GM18498 (cell line): ENCODE data around the gene GUCY1A2.
"Not testable (repeated sequence)": the region's sequence is repeated elsewhere in the genome, so short reads cannot be mapped to it uniquely, and the experiment has no call there.

Experiments used
- ATAC-seq: cut with Tn5 transposase; IDR thresholded peaks from one replicate; pipeline ENCODE4 v1.9.1; 2021; ENCODE audit warnings: mild to moderate bottlenecking, moderate library complexity; ENCODE audit not compliant: unreplicated experiment

GUCY1A2 gene

DNA sequence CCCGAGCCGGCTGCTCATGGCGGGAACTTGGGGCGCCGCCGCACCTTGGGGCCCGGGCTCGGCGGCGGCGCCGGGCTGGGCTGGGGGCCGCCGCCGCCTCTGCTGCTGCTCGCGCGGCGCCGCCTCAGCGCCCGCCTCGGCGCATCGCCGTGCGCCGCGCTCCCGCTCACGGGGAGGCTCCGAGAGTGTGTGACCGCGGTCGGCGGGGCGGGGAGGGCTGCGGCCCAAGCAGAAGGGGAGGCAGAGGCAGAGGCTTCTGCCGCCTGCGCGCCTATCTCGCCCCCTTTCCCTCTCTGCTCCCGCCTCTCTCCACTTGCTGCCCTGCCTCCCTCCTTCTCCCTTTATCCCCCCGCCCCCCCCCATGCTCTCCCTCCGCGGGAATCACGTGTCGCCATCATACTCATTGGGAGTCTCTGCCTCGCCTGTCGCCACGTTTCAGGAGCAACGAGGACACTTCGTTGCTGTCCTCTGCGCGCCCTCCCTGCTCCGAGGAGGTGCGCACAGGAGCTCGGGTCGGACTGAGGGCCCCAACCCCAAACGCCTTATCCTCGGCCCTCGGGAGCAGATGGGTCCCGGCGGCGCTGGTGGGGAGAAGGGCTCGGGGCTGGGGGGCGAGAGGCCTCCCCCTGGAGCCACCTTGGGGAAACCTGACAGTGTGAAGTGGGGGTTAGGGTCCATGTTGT, at the start of gene GUCY1A2:
Gene GUCY1A2, minus strand, starts transcription at position 258 of the 683 bp plus-strand sequence. CDS start 421 bp downstream, outside the sequence.
- ATAC-seq: peak; percentile 48

DNA sequence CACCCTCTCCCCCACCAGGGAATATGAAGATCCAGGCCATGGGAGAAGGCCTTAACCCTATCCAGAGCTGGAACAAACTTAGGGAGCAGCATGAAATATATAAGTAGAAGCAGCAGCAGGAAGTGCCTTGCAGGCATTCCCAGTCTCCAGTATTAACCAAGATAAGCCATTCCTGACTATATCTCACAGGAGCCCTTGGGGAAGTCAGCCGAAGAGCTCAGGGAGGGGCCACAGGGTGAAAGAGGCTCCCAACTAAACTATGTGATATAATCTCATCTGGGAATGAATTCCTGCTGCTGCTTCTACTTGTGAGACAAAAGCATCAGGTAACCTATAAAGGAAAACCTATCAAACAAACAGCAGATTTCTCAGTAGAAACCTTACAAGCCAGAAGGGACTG, 36.1 kb upstream of the GUCY1A2 start:
- ATAC-seq: no peak

DNA sequence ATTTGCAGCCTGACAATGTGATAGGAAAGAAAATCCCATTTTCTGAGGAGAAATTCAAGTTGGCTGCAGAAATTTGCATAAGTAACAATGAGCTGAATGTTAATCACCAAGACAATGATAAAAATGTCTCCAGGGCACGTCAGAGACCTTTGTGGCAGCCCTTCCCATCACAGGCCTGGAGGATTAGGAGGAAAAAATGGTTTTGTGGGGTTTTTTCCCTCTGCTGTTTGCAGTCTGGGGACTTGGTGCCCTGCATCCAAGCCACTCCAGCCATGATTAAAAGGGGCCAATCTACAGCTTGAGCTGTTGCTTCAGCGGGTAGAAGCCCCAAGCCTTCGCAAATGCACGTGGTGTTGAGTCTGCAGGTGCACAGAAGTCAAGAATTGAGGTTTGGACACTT, 33.1 kb upstream of the GUCY1A2 start:
- ATAC-seq: not testable (repeated sequence)

GRCh38 chr11:107050899-107051298, 32.6 kb upstream of the GUCY1A2 start:
- not testable (repeated sequence) for ATAC-seq

DNA sequence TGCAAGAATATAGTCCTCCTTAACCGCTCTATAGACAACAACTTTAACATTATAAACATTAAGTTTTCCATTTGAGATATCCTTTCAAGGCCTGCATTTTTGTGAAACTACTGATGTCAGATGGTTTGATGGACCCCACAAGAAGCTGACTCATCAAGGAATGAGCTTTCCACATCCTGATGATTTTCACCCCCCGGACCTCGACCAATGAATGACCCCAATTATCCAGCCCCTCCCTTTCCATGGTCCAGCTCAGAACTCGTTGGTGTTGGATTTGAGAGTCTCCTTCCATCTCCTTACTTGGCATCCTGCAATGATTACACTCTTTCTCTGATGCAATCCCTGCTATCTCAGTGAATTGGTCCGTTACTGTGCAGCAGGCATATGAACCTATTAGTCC, 31.8 kb upstream of the GUCY1A2 start:
- no peak for ATAC-seq

DNA sequence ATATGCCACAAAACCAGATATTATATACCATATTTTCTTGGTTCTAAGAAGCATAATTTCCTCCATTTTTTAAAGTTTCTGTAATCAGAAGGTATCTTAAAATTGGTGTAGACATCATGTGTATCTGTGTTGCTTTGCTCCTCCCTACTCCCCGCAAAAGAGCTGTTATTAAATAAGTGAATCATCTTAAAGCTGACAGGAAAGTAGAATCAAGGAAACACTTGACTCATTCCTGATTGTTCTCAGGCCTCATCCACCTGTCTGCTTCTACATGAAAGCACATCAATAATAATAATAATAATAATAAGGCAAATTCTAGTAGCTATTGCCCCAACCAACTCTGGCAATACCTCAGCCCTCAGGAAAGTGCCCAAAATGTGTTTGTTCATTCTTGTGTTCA, 26.2 kb upstream of the GUCY1A2 start:
- ATAC-seq: no peak

GRCh38 chr11:107043242-107044006, 25.1 kb upstream of the GUCY1A2 start:
- peak; percentile 73 for ATAC-seq

DNA sequence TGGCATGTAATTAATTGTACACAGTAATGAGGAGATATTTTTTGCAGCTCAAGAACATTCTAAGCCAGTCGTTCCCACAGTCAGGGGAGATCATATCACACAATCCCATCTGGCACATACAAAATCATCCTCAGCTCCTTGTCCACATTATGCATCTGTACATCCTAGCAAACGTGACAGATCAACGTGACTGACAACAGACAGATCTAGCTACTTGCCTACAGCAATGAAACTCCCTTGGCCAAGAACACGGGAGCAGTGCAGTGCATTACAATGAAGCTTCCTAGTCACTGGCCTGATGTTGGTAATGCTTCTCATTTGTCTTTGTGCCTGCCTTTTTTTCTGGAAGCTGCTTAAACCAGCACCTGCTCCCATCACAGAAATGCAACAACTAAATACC, 24.5 kb upstream of the GUCY1A2 start:
- ATAC-seq: no peak

DNA sequence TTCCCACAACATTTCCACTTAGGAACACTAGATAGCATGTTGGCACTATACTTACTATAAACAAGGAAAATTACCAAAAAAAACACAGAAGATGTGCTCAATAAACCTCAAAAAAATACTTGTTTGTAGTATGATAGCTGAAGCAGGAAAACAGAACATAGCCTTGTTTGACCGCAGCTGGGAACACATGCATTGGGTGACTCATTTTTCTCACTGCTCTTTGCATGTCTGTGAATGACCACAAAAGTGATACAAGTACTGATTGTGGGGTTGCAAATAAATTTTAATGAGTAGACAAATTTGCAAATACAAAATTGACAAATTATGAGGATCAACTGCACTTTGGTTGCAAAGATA, 22.8 kb upstream of the GUCY1A2 start:
- ATAC-seq: no peak

DNA sequence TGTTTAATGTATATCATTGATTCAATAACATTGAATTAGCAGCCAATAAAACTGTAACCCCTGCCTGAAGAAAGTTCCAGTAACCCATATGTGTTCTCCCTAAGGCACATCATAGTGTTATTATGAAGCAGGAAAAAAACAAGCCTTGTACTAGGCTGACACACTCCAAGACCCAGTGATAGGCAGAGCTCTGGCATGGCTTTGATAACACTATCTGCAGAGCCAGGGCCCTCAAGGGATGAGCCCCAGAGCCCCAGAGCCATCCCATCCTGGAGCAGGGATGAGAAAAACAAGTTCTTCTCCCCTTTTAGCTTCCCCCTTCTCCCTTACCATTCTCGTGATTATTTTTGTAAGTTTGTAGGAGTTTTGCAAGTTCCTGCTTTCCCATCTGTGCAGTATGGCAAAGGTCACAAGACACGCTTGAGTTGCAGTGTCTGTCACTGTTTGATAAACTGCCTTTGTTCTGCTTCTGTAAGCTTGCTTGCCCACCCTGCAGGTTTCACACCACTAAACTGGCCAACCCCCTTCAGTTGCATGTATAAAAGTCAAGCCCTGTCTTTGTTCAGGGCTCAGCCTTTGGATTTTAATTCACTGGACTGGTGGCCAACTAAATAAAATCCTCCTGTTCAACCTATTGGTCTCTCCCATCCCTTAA, 22.3 kb upstream of the GUCY1A2 start:
- no peak for ATAC-seq

DNA sequence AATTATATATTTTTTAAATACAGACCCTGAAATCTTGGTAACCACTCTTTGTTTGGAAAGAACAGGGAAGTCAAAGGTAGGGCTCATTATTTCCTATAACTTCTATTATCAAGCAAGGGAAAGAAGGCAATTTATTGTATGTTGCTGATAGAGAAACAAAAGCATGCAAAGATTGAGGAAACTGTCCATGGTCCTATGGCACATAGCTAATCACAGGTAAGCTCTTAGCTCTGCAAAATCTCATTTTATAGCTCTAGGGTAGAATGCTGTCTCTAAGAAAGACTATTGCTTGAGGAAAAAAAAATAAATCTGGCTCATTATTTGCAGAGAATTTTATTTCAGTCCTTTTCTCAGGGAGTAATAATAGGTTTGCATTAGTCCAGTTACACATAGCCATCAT, 7.4 kb upstream of the GUCY1A2 start:
- no peak for ATAC-seq

DNA sequence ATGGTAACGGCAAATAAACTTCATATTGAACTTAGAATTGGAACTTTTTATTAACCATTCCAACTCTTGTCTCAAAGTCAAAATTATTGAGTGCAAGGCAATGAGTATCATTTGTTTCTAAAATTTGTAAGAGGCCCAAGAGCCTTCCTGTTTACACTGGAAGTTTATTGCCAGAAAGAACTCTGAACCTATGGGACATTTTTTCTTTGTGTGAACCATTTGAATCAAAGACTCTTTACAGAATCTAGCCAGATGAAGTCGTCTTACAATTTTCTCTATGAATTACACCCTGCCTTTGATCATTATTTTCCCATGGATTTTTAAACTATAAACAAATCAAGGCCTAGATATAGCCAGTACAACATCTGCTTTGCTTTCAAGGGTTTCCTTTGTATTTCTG, 2.3 kb upstream of the GUCY1A2 start:
- ATAC-seq: no peak

DNA sequence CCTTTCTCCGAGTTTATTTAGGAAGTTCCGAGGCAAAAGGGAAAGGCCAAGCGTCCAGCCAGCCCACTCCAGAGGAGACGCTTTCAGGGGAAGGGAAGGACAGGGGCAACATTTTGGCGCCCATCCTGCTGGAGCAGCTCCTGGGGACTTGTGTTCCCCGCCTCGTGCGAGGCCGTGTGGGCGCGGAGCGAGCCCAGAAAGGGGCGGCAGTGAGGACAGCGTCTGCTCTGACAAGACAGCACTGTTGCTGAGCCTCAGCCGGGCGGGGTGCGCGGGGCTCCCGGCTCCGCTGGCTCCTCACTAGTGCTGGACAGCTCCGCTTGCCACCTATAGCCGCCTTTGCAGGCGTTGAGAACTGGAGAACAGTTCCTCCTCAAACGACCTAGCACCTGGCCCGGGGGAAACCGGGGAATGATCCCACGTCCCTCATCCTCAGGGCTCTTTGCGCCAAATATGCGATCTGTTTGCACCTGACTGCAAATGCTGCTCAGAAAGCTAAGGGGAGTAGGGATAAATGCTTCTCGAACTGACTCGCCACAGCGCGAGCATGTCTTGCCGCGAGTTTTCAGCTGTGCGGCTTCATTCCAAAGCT, 722 bp upstream of the GUCY1A2 start:
- no peak for ATAC-seq

DNA sequence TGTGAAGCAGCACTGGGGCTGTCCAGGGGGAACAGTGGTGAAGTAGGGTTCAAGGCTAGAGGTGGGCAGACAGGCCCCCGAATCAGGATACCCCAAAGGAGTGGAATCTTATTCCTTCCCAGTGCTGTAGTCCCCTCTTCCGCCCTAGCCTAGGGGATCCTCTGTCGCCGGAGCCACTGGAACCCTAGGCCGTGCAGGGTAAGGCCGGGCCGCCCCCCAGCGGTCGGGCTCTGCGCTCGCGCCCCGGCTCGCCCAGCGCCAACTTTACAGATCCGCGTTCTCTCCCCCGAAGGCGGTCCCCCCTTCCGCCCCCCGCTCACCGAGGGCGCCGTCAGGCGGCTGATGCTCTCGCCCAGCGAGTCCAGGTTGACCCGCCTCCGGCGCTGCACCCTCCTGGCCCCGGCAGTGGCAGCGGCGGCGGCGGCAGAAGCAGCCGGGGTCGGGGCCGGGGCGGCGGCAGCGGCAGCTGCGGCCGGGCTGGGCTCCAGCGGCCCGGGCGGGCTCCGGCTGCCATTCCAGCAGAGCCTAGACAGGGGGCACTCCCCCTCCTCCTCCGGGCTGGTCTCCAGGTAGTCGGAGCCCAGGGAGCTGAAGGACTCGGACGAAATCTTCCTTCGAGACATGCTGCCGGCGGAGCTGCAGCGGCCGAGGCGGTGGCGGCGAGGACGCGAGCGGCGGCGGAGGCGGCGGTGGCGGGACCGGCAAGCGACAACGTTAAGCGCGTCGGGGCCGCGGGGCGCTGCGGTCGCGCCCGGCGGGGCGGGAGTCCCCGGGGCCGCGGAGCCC, 650 bp downstream of the GUCY1A2 start:
- ATAC-seq: peak; percentile 63

DNA sequence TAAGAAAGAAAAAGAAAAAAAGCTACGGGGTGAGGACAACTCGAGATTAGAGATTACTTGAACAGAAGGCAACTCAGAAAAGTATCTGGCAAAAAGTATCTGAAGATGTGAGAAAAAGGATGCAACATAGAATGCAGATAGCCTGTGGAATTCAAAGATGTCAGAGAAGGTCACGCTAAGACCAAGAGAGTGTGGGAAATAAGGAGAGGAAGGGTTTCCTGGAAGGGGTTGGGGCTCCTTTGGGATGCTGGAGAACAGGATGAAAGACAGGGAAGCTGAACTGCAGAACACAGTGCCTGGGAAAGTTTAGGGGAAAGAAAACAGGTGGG, 1.2 kb downstream of the GUCY1A2 start:
- no peak for ATAC-seq

DNA sequence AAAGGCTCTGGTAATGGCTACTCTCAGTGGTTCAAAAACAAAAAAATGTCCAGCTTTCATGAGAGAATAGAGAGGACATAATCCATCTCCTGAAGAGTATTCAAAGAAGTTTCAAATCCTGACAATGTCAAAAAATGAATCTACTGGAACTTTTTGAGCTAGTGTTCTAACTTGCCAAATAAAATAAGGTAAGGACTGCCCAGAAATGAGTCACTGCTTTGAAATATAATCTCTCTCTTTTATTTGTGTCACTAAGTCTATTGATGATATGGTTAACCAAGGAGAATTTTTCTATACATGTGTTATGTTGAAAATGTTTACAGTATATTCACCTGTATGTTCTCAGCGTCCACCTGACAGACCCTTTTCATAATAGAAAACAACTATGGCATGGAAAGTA, 3.4 kb downstream of the GUCY1A2 start:
- ATAC-seq: no peak

DNA sequence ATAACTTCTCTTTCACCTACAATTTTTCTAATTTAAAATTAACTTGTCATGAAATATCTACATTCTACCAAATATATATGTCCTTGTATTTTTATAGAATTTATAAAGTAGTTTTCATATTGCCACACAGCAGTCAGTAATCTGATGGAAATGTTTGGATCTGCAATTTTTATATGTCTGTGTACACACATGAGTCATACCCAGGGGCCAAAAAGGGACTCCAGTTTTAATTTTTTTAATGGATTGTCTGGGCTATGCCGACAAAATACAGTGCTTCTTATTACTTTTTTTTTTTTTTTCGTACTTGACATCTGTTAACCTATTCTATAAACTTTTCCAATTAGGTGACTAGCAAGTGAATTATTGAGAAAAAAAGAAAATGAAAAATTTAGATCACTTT, 6.3 kb downstream of the GUCY1A2 start:
- no peak for ATAC-seq

GRCh38 chr11:107009190-107009589, 9.1 kb downstream of the GUCY1A2 start:
- no peak for ATAC-seq

DNA sequence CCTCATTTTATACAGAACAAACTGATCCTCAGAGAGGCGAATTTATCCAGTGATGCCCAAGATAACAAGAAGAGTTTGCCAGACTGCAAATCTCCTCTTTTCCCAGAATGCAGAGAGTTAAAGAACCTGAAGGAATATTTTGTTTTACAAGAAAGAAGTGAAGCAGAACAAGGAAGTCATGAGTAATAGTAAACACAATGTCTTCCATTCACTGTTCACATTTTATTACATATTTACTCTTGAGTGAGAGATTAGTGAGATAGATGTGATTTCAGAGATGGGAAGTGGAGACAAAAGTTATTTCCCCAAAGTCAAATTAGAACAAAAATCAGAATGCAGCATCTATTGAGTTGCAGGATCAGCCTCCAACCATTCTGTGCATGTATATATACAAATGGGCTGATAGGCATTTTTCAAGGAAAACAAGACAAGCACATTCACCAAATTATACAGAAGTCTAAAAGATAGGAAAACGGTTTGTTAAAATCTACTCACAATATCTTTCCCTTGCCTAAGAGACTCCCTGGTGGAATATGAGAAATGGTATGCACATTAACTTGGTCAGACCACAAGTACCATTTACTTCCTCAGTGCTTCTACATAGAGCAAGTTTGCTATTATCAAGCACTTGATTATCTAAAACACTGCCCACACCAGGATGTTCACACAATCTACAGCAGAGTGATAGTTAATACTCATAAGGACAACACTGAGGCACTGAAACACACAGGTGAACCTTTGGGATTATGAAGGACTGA, 12.0 kb downstream of the GUCY1A2 start:
- ATAC-seq: no peak

DNA sequence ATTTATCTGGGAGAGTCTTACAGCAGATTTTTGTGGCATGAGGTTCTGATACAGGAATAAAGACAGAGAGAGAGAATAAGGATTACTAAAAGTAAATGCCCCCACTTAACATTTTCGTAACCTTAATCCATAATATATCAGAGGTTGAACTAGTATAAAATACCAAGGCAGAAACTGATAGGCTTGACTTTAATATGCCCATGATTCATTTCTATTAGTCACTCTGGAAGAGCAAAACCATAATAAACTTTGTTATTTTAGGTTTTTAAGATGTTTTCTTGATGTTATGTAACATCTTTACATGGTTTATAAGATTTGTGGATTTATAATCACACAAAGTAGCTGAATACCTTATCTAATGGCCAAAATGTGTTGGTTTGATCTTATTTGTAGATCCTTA, 19.1 kb downstream of the GUCY1A2 start:
- no peak for ATAC-seq

DNA sequence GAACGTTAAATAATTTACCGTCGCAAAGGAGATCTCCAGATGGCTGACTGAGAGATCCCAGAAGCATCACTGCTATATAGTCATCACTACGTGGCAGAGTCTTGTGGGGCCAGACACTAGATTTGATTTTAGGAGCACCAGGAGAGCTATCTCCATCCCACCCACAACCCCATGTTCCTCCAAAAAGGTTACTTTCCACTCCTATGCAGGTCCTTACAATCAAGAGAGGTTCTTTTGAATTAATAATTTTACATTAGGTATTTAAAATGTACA, 19.4 kb downstream of the GUCY1A2 start:
- no peak for ATAC-seq
